ENCODE results near the gene SELENOW.
"Not testable (repeated sequence)": the region's sequence is repeated elsewhere in the genome, so short reads cannot be mapped to it uniquely, and the experiment has no call there.

SELENOW gene

GRCh38 chr19:47786566-47786965 is 8.1 kb downstream of the SELENOW start:
- no peak for DNase-seq (ENCODE audit: low spot score)

- not testable (repeated sequence) for DNase-seq (ENCODE audit: low spot score)
Observed at GRCh38 chr19:47787307-47787706, 8.8 kb downstream of the SELENOW start.

- DNase-seq (ENCODE audit: low spot score), result peak; percentile 48
Observed at GRCh38 chr19:47789811-47790210, 11.3 kb downstream of the SELENOW start.

GRCh38 chr19:47790398-47790814 is 11.9 kb downstream of the SELENOW start:
- DNase-seq (ENCODE audit: low spot score), result peak; percentile 66

- DNase-seq (ENCODE audit: low spot score), result no peak
Observed at GRCh38 chr19:47792616-47793015, 14.1 kb downstream of the SELENOW start.

GRCh38 chr19:47794526-47794925 is 16.0 kb downstream of the SELENOW start:
- no peak for DNase-seq (ENCODE audit: low spot score)

GRCh38 chr19:47796785-47797184 is 18.3 kb downstream of the SELENOW start:
- DNase-seq (ENCODE audit: low spot score), result no peak

GRCh38 chr19:47797996-47798903 is 19.7 kb downstream of the SELENOW start:
- DNase-seq (ENCODE audit: low spot score), result no peak

- no peak for DNase-seq (ENCODE audit: low spot score)
Observed at GRCh38 chr19:47798904-47799266, 20.4 kb downstream of the SELENOW start.

- no peak for DNase-seq (ENCODE audit: low spot score)
Observed at GRCh38 chr19:47801270-47801669, 22.8 kb downstream of the SELENOW start.

GRCh38 chr19:47802521-47803043 is 24.1 kb downstream of the SELENOW start:
- no peak for DNase-seq (ENCODE audit: low spot score)

GRCh38 chr19:47803148-47803547 is 24.6 kb downstream of the SELENOW start:
- DNase-seq (ENCODE audit: low spot score), result not testable (repeated sequence)

GRCh38 chr19:47803671-47804070 is 25.2 kb downstream of the SELENOW start:
- DNase-seq (ENCODE audit: low spot score), result not testable (repeated sequence)

- not testable (repeated sequence) for DNase-seq (ENCODE audit: low spot score)
Observed at GRCh38 chr19:47804451-47804850, 25.9 kb downstream of the SELENOW start, which contains the start of gene TPRX1. TSS of gene TPRX1 (minus strand) at chr19:47804551. CDS start at chr19:47804539, 12 bp downstream.

- DNase-seq (ENCODE audit: low spot score), result no peak
Observed at GRCh38 chr19:47805313-47805712, 26.8 kb downstream of the SELENOW start.

GRCh38 chr19:47806435-47806834 is 27.9 kb downstream of the SELENOW start:
- DNase-seq (ENCODE audit: low spot score), result no peak

GRCh38 chr19:47813304-47813994 is 34.9 kb downstream of the SELENOW start:
- peak; percentile 56 for DNase-seq (ENCODE audit: low spot score)

- no peak for DNase-seq (ENCODE audit: low spot score)
Observed at GRCh38 chr19:47813995-47814328, 35.5 kb downstream of the SELENOW start.

- DNase-seq (ENCODE audit: low spot score), result not testable (repeated sequence)
Observed at GRCh38 chr19:47816270-47816669, 37.8 kb downstream of the SELENOW start.

- not testable (repeated sequence) for DNase-seq (ENCODE audit: low spot score)
Observed at GRCh38 chr19:47818221-47818620, 39.7 kb downstream of the SELENOW start.

GRCh38 chr19:47819858-47820257 is 41.4 kb downstream of the SELENOW start:
- DNase-seq (ENCODE audit: low spot score), result no peak

GRCh38 chr19:47820410-47820809 is 41.9 kb downstream of the SELENOW start:
- no peak for DNase-seq (ENCODE audit: low spot score)

- no peak for DNase-seq (ENCODE audit: low spot score)
Observed at GRCh38 chr19:47821460-47822020, 43.0 kb downstream of the SELENOW start, which contains the start of gene CRX. TSS of gene CRX (plus strand) at chr19:47821937. CDS start at chr19:47834444, 12,507 bp downstream.

Measured in kidney tubule cell (primary cell).